OCI-LY1 (cell line): ENCODE measurements around the gene DALRD3.

Experiments
- CTCF ChIP-seq: fragments of 200-600 bp; sonication (generic), shearing (Covaris generic); IDR thresholded peaks from 2 replicates; pipeline ENCODE4 v1.5.1; 2017; ENCODE audit warnings: mild to moderate bottlenecking, antibody characterized with exemption, low read length, moderate library complexity, mixed read lengths
- EZH2 ChIP-seq: fragments of 200-600 bp; sonication (generic), shearing (Covaris generic); IDR thresholded peaks from 2 replicates; pipeline ENCODE4 v1.8.0; 2017; ENCODE audit warnings: borderline replicate concordance, mixed run types, mild to moderate bottlenecking, antibody characterized with exemption, low read length, moderate library complexity, mixed read lengths

DNA sequence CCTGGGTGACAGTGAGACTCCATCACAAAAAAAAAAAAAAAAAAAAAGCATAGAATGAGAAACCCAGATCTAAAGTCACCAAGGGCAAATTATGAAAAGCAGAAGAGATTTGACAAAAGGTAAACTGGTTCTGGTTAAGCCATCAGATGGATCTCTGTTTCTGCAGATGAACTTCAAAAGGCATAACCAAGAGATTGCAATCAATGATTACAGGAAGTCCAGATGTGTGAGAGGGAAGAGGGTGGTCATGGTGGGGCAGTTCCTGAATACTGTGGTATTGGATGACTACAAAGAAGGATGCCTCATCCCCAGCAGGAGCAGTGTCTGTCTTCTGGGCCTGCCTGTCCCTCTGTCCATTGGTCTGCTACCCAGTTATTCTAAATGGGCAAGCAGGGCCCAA, 24.5 kb downstream of the DALRD3 start:
- TF ChIP-seq CTCF (no peak), EZH2 (no peak)
